Measurements from ENCODE around the gene C6orf47. TPM values are rescaled to one million over a fixed set of nuclear protein-coding genes. Genes with fewer than 3 reads are reported as not detected.
A peak's percentile ranks its signal among the peaks of the same experiment; 100 is the strongest.

Gene C6orf47
- total and polyA plus RNA-seq, 2 of the 8 experiments (the other 6 are each of a cell fraction or from before 2014, with no cell fraction given): 4.7 to 14.6 TPM

DNA sequence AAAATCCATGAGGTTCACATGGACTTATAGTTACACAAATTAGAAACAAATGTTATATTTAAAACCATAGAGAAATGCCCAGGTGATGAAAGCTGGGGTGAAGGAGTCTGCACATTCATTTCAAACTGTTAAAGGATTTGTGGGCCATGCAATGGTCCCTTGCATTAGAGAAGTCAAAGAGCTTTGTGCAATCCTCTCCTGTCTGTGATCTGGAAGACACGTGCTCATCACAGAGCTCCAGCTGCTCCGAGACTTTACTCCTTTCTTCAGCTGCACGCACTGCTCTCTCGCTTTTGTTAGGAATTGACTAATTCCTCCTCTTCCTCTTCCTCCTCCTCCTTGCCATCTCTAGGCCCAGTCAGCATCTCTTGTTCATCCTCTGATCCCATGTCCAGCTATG, 49.6 kb downstream of the C6orf47 start:
- Histone ChIP-seq H2BK15ac (ENCODE audit: low read length) (no peak overlapping the region), H3K9me3 (ENCODE audit: insufficient read depth in 2 of 2, low read depth in 1 of 2, low read length in 1 of 2) (no peaks in the 10 kb centered on the region), H3K79me2 (ENCODE audit: control insufficient read depth in 1 of 2, insufficient read depth in 2 of 2, low read length in 2 of 2) (no peaks in the 10 kb centered on the region), H2BK20ac (ENCODE audit: low read length) (0 out of 2 replicates have a peak overlapping the region, but pooled peaks have one; percentile 80), H3K4me3 (ENCODE audit: extremely low read depth in 1 of 4, insufficient read depth in 2 of 4, low read depth in 3 of 4, low read length in 4 of 4) (no peak overlapping the region), H3K23ac (ENCODE audit: insufficient read length) (no peak overlapping the region), H4K91ac (replicated peaks; ENCODE audit: insufficient read length, low read length) (no peak overlapping the region), H3K27ac (ENCODE audit: low read depth, low read length) (no peak overlapping the region), H3K4me2 (ENCODE audit: insufficient read depth in 1 of 2, low read depth in 2 of 2, low read length in 2 of 2) (no peak overlapping the region), H3K4me1 (replicated peaks in 1 of 4; ENCODE audit: control insufficient read depth in 3 of 4, insufficient read depth in 4 of 4, low read length in 3 of 4) (peaks cover 2 to 10% (median 4%) of the 10 kb centered on the region in 4 experiments; a peak in 6 of 7 replicates), H4K20me1 (replicated peaks in 1 of 2; ENCODE audit: control insufficient read depth in 1 of 2, insufficient read depth in 2 of 2, low read length in 2 of 2) (no peaks in the 10 kb centered on the region), H3K56ac (replicated peaks; ENCODE audit: insufficient read length, low read depth, low read length) (no peak overlapping the region), H2AFZ (ENCODE audit: low read length) (no peak overlapping the region), H3K27me3 (replicated peaks in 1 of 4; ENCODE audit: control insufficient read depth in 3 of 4, extremely low read depth in 1 of 4, insufficient read depth in 3 of 4, low read length in 3 of 4) (no peaks in the 10 kb centered on the region), H3K18ac (ENCODE audit: extremely low read depth, low read length) (no peak overlapping the region), H4K8ac (ENCODE audit: extremely low read depth, insufficient read depth, low read length) (no peak overlapping the region), H2BK120ac (replicated peaks; ENCODE audit: low read depth, low read length) (peak overlapping the region; percentile 54), H3K23me2 (ENCODE audit: low read depth, low read length) (no peaks in the 10 kb centered on the region), H3K36me3 (ENCODE audit: control insufficient read depth in 2 of 4, insufficient read depth in 4 of 4, low read length in 3 of 4) (no peaks in the 10 kb centered on the region), H2BK5ac (ENCODE audit: low read depth, low read length) (no peak overlapping the region), H2AK5ac (ENCODE audit: low read depth, low read length) (0 out of 2 replicates have a peak overlapping the region, but pooled peaks have one; percentile 39), H4K5ac (ENCODE audit: insufficient read length, low read depth, low read length) (no peak overlapping the region), H3K14ac (ENCODE audit: insufficient read length) (no peak overlapping the region), H2BK12ac (ENCODE audit: low read depth, low read length) (no peak overlapping the region; the same call in 1 of the 2 replicates), H3K79me1 (ENCODE audit: low read depth, low read length) (no peaks in the 10 kb centered on the region), H3K4ac (replicated peaks; ENCODE audit: insufficient read length, low read depth, low read length) (no peak overlapping the region), H3K9ac (replicated peaks in 1 of 4; ENCODE audit: extremely low read depth in 1 of 4, low read depth in 3 of 4, low read length in 3 of 4) (no peak overlapping the region)
- FAIRE-seq (no peak), DNase-seq (ENCODE audit: low read depth in 1 of 2, low spot score in 2 of 2) (no peak)
- 93% methylated on average over 4 of the region's 4 CpGs; no CpG with 5 or more reads in 1 of the 2 experiments for WGBS, 2 experiments (ENCODE audit: extremely low coverage in 1 of 2, insufficient coverage in 1 of 2, insufficient read length in 1 of 2, insufficient replicate concordance in 2 of 2, low coverage in 1 of 2, low lambda C conversion rate in 2 of 2, missing lambda C conversion rate in 1 of 2)
- no peak for TF ChIP-seq POLR2AphosphoS5 (IDR thresholded peaks at IDR 0.05; ENCODE audit: low read depth, low read length)
- no peak for TF ChIP-seq CHD2 (IDR thresholded peaks at IDR 0.05; ENCODE audit: low read length)
- TF ChIP-seq RAD21 (IDR thresholded peaks at IDR 0.05 in 1 of 2, conservative IDR thresholded peaks at IDR 0.05 in 1 of 2; ENCODE audit: low read depth in 2 of 2, low read length in 2 of 2): no peak
- TF ChIP-seq EP300 (IDR thresholded peaks at IDR 0.05; ENCODE audit: borderline replicate concordance in 1 of 2, low read depth in 2 of 2, low read length in 2 of 2): no peak
- TF ChIP-seq SP4 (IDR thresholded peaks at IDR 0.05; ENCODE audit: low read length): no peak
- no peak for TF ChIP-seq RNF2 (IDR thresholded peaks at IDR 0.05; ENCODE audit: borderline replicate concordance, low read depth, low read length, missing control alignments, poor library complexity, severe bottlenecking)
- no peak for TF ChIP-seq EZH2 (IDR thresholded peaks at IDR 0.05; ENCODE audit: low read depth, low read length, severe bottlenecking)
- no peak for TF ChIP-seq CBX5 (IDR thresholded peaks at IDR 0.05; ENCODE audit: low read depth, low read length)
- no peak for TF ChIP-seq NANOG (IDR thresholded peaks at IDR 0.05; ENCODE audit: insufficient read depth, low read depth, low read length, poor library complexity, severe bottlenecking)
- no peak for TF ChIP-seq TEAD4 (IDR thresholded peaks at IDR 0.05; ENCODE audit: low read depth, low read length)
- TF ChIP-seq HDAC6 (IDR thresholded peaks at IDR 0.05; ENCODE audit: low read depth, low read length): no peak
- TF ChIP-seq YY1 (IDR thresholded peaks at IDR 0.05; ENCODE audit: low read depth, low read length): no peak
- CTCF ChIA-PET (ENCODE audit: partially characterized antibody): interaction anchor here (6.2 to 21.1 kb wide), 2 partner anchors 13 to 61 kb away, joined by 63 to 613 read pairs; partner anchors contain the start of genes ATP6V1G2, DDX39B and NFKBIL1
- POLR2A ChIA-PET (ENCODE audit: partially characterized antibody): interaction anchor here (0.7 to 2.7 kb wide), 7 partner anchors 8 to 73 kb away, joined by 3 to 8 read pairs (median 3); no protein-coding TSS in a partner anchor
